Upper lobe of left lung (tissue), 4 donors: Measurements from ENCODE around the gene DLG5.

ENCODE experiments used
- EP300 ChIP-seq, 4 donors: sonication (generic); formaldehyde crosslinking; IDR thresholded peaks; one replicate each; pipeline ENCODE4 v1.5.1; 2017; ENCODE audit warnings: antibody characterized with exemption in 4 of 4, control low read depth in 2 of 4
- POLR2AphosphoS5 ChIP-seq, 2 donors: sonication (generic); formaldehyde crosslinking; IDR thresholded peaks; one replicate each; pipeline ENCODE4 v1.5.1; 2017; ENCODE audit warnings: antibody characterized with exemption in 2 of 2
- TF ChIP-seq, protein P1 (sequence below), 6 experiments: fragments of 450-650 bp in 4 of 6; fragments of 200-600 bp in 2 of 6; sonication (generic) in 2 of 6; IDR thresholded peaks; one replicate each; pipeline ENCODE4 v1.5.1; 2016 to 2019; ENCODE audit warnings: antibody characterized with exemption in 6 of 6

GRCh38 chr10:77788496-77789010 lies 138.0 kb downstream of the DLG5 start:
- TF ChIP-seq, protein P1, sequence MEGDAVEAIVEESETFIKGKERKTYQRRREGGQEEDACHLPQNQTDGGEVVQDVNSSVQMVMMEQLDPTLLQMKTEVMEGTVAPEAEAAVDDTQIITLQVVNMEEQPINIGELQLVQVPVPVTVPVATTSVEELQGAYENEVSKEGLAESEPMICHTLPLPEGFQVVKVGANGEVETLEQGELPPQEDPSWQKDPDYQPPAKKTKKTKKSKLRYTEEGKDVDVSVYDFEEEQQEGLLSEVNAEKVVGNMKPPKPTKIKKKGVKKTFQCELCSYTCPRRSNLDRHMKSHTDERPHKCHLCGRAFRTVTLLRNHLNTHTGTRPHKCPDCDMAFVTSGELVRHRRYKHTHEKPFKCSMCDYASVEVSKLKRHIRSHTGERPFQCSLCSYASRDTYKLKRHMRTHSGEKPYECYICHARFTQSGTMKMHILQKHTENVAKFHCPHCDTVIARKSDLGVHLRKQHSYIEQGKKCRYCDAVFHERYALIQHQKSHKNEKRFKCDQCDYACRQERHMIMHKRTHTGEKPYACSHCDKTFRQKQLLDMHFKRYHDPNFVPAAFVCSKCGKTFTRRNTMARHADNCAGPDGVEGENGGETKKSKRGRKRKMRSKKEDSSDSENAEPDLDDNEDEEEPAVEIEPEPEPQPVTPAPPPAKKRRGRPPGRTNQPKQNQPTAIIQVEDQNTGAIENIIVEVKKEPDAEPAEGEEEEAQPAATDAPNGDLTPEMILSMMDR (IDR thresholded peaks at IDR 0.05), result no peak
- no peak for TF ChIP-seq EP300 (IDR thresholded peaks at IDR 0.05)
- no peak for TF ChIP-seq POLR2AphosphoS5 (IDR thresholded peaks at IDR 0.05)
